ENCODE measurements around the gene HSPB2. TPM values are rescaled to one million over a fixed set of nuclear protein-coding genes. Genes with fewer than 3 reads are reported as not detected.
A peak's percentile ranks its signal among the peaks of the same experiment; 100 is the strongest.

HSPB2 gene
- total RNA-seq (2021) (0.33 to 0.62 TPM (median 0.55 TPM) in 3 replicates), Bru-seq, nascent RNA (percentile 21 among the genes with signal in this experiment)
- long read RNA-seq, experiment 1, result 0 reads
- long read RNA-seq, experiment 2, partial matches to known transcripts, result 0 of 2 reads
- long read RNA-seq, experiment 2, other reads (novel, unspliced or antisense), result 0 of 2 reads
- long read RNA-seq, experiment 3, partial matches to known transcripts, result 0 of 2 reads
- long read RNA-seq, experiment 3, other reads (novel, unspliced or antisense), result 0 of 2 reads

DNA sequence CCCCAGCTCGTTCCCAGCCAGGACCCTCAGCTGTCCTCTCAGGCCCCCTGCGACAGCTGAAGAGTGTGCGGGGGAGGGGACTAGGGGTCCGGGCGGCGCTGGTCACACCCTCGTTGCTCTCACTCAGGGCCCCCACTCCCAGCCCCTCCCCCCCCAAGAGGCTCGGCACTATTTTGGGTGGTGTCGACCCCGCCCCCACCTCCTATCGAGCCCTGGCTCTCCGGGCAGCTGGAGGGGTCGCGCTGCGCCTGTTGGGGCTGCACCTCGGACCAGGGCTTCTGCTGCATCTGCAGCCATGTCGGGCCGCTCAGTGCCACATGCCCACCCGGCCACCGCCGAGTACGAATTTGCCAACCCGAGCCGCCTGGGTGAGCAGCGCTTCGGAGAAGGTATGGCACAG is at the start of gene HSPB2:
TSS of gene HSPB2 (plus strand) at position 200 of the 400 bp plus-strand sequence. CDS start at position 296, 96 bp downstream.
- H3K27me3 Mint-ChIP-seq (ENCODE audit: low read depth), result no peaks in the 10 kb centered on the region; the same call in 1 of the 2 replicates
- POLR2A ChIA-PET, result no interaction called here
- no peaks in the 10 kb centered on the region for H3K36me3 Mint-ChIP-seq
- H3K9me3 Mint-ChIP-seq, result no peaks in the 10 kb centered on the region
- H3K4me1 Mint-ChIP-seq, result peaks cover 45% of the 10 kb centered on the region
- no peak within 1 kb of the TSS for H3K27ac Mint-ChIP-seq
- CTCF ChIA-PET, result no interaction called here
- no peak within 1 kb of the TSS for H3K4me3 Mint-ChIP-seq
- peak; percentile 29; the same call in 1 of the 2 replicates for ATAC-seq
- DNase-seq (ENCODE audit: low spot score), result no peak
- TF ChIP-seq, protein P1, sequence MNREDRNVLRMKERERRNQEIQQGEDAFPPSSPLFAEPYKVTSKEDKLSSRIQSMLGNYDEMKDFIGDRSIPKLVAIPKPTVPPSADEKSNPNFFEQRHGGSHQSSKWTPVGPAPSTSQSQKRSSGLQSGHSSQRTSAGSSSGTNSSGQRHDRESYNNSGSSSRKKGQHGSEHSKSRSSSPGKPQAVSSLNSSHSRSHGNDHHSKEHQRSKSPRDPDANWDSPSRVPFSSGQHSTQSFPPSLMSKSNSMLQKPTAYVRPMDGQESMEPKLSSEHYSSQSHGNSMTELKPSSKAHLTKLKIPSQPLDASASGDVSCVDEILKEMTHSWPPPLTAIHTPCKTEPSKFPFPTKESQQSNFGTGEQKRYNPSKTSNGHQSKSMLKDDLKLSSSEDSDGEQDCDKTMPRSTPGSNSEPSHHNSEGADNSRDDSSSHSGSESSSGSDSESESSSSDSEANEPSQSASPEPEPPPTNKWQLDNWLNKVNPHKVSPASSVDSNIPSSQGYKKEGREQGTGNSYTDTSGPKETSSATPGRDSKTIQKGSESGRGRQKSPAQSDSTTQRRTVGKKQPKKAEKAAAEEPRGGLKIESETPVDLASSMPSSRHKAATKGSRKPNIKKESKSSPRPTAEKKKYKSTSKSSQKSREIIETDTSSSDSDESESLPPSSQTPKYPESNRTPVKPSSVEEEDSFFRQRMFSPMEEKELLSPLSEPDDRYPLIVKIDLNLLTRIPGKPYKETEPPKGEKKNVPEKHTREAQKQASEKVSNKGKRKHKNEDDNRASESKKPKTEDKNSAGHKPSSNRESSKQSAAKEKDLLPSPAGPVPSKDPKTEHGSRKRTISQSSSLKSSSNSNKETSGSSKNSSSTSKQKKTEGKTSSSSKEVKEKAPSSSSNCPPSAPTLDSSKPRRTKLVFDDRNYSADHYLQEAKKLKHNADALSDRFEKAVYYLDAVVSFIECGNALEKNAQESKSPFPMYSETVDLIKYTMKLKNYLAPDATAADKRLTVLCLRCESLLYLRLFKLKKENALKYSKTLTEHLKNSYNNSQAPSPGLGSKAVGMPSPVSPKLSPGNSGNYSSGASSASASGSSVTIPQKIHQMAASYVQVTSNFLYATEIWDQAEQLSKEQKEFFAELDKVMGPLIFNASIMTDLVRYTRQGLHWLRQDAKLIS (CRISPR knock-in tag; IDR thresholded peaks at IDR 0.05; ENCODE audit: borderline replicate concordance), result no peak
- TF ChIP-seq, protein P2, sequence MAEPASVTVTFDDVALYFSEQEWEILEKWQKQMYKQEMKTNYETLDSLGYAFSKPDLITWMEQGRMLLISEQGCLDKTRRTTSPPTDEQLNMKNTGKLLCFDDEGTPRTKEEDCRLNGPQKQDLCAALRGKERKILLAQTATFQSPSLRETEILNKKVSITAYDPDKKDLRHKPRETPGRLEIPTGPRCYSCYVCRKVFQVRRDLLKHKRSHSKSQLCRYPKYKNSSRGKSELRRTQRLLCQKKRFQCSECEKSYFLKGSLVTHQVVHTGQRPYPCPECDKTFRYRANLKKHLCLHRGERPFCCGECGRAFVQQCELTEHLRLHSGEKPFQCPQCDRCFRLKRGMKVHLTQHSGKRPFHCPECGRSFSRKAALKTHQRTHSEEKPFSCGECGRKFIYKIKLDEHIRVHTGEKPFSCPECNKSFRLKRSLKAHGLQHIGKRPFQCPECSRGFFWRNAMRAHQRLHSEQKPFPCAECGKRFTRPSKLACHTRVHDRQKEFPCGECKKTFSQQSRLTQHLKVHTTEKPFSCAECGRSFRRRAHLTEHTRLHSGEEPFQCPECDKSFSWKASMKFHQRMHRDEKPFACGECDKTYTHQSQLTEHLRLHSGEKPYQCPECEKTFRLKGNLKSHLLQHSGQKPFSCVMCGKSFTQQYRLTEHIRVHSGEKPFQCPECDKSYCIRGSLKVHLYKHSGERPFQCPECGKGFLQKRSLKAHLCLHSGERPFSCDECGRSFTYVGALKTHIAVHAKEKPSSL (CRISPR knock-in tag; conservative IDR thresholded peaks at IDR 0.05), result no peak
- TF ChIP-seq NFE2L1 (CRISPR knock-in tag; IDR thresholded peaks at IDR 0.05) (no peak), USF1 (CRISPR knock-in tag; IDR thresholded peaks at IDR 0.05) (no peak), SMAD4 (CRISPR knock-in tag; IDR thresholded peaks at IDR 0.05) (no peak), ZNF219 (CRISPR knock-in tag; IDR thresholded peaks at IDR 0.05; ENCODE audit: borderline replicate concordance) (no peak), TEAD1 (CRISPR knock-in tag; IDR thresholded peaks at IDR 0.05) (no peak), E2F5 (CRISPR knock-in tag; IDR thresholded peaks at IDR 0.05) (no peak), AR (CRISPR knock-in tag; IDR thresholded peaks at IDR 0.05) (no peak), RORB (CRISPR knock-in tag; IDR thresholded peaks at IDR 0.05) (no peak), CBFB (CRISPR knock-in tag; IDR thresholded peaks at IDR 0.05; ENCODE audit: low read depth) (no peak), SMAD3 (CRISPR knock-in tag; IDR thresholded peaks at IDR 0.05; ENCODE audit: borderline replicate concordance) (no peak), ESRRA (CRISPR knock-in tag; IDR thresholded peaks at IDR 0.05; ENCODE audit: borderline replicate concordance) (no peak)
- TF ChIP-seq, protein P3, sequence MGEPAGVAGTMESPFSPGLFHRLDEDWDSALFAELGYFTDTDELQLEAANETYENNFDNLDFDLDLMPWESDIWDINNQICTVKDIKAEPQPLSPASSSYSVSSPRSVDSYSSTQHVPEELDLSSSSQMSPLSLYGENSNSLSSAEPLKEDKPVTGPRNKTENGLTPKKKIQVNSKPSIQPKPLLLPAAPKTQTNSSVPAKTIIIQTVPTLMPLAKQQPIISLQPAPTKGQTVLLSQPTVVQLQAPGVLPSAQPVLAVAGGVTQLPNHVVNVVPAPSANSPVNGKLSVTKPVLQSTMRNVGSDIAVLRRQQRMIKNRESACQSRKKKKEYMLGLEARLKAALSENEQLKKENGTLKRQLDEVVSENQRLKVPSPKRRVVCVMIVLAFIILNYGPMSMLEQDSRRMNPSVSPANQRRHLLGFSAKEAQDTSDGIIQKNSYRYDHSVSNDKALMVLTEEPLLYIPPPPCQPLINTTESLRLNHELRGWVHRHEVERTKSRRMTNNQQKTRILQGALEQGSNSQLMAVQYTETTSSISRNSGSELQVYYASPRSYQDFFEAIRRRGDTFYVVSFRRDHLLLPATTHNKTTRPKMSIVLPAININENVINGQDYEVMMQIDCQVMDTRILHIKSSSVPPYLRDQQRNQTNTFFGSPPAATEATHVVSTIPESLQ (CRISPR knock-in tag; IDR thresholded peaks at IDR 0.05), result no peak
- TF ChIP-seq, protein P4, sequence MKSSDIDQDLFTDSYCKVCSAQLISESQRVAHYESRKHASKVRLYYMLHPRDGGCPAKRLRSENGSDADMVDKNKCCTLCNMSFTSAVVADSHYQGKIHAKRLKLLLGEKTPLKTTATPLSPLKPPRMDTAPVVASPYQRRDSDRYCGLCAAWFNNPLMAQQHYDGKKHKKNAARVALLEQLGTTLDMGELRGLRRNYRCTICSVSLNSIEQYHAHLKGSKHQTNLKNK (CRISPR knock-in tag; IDR thresholded peaks at IDR 0.05), result no peak
- TF ChIP-seq, protein P5, sequence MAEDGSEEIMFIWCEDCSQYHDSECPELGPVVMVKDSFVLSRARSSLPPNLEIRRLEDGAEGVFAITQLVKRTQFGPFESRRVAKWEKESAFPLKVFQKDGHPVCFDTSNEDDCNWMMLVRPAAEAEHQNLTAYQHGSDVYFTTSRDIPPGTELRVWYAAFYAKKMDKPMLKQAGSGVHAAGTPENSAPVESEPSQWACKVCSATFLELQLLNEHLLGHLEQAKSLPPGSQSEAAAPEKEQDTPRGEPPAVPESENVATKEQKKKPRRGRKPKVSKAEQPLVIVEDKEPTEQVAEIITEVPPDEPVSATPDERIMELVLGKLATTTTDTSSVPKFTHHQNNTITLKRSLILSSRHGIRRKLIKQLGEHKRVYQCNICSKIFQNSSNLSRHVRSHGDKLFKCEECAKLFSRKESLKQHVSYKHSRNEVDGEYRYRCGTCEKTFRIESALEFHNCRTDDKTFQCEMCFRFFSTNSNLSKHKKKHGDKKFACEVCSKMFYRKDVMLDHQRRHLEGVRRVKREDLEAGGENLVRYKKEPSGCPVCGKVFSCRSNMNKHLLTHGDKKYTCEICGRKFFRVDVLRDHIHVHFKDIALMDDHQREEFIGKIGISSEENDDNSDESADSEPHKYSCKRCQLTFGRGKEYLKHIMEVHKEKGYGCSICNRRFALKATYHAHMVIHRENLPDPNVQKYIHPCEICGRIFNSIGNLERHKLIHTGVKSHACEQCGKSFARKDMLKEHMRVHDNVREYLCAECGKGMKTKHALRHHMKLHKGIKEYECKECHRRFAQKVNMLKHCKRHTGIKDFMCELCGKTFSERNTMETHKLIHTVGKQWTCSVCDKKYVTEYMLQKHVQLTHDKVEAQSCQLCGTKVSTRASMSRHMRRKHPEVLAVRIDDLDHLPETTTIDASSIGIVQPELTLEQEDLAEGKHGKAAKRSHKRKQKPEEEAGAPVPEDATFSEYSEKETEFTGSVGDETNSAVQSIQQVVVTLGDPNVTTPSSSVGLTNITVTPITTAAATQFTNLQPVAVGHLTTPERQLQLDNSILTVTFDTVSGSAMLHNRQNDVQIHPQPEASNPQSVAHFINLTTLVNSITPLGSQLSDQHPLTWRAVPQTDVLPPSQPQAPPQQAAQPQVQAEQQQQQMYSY (CRISPR knock-in tag; IDR thresholded peaks at IDR 0.05), result no peak
- TF ChIP-seq, protein P6, sequence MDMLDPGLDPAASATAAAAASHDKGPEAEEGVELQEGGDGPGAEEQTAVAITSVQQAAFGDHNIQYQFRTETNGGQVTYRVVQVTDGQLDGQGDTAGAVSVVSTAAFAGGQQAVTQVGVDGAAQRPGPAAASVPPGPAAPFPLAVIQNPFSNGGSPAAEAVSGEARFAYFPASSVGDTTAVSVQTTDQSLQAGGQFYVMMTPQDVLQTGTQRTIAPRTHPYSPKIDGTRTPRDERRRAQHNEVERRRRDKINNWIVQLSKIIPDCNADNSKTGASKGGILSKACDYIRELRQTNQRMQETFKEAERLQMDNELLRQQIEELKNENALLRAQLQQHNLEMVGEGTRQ (CRISPR knock-in tag; IDR thresholded peaks at IDR 0.05), result no peak

Measured in WTC11 (cell line).